ENCODE measurements around the gene GREB1L. TPM values are rescaled to one million over a fixed set of nuclear protein-coding genes. Genes with fewer than 3 reads are reported as not detected.

GREB1L gene
- total and polyA plus RNA-seq, 2 donors from 2014 or later: 0.79 TPM; not detected in 1

DNA sequence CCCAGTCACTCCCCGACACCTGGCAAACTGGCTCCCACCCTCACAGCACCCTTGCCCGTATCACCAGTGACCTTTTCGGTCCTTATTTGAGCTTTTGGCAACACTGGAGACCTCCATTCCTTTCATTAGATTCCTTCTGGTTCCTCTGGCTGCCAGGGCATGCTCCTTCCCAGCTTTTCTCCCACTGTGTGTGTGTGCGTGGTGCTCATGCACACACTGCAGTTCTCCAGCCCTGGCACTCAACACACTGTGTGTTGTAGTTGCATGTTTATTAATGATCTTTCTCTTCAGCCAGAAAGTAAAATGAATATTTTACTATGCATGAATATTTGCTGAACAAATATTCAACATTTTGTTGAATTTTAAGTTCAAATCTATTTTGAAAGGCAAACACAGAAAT is 219.4 kb downstream of the GREB1L start:
- TF ChIP-seq, protein P1, sequence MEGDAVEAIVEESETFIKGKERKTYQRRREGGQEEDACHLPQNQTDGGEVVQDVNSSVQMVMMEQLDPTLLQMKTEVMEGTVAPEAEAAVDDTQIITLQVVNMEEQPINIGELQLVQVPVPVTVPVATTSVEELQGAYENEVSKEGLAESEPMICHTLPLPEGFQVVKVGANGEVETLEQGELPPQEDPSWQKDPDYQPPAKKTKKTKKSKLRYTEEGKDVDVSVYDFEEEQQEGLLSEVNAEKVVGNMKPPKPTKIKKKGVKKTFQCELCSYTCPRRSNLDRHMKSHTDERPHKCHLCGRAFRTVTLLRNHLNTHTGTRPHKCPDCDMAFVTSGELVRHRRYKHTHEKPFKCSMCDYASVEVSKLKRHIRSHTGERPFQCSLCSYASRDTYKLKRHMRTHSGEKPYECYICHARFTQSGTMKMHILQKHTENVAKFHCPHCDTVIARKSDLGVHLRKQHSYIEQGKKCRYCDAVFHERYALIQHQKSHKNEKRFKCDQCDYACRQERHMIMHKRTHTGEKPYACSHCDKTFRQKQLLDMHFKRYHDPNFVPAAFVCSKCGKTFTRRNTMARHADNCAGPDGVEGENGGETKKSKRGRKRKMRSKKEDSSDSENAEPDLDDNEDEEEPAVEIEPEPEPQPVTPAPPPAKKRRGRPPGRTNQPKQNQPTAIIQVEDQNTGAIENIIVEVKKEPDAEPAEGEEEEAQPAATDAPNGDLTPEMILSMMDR (IDR thresholded peaks at IDR 0.05; ENCODE audit: borderline replicate concordance, extremely low read depth, insufficient read depth): no peak
- Histone ChIP-seq H3K27me3 (ENCODE audit: control insufficient read depth, insufficient read depth, low read length) (no peaks in the 10 kb centered on the region), H3K9ac (ENCODE audit: low read length in 3 of 3) (no peak overlapping the region), H3K4me1 (ENCODE audit: control insufficient read depth in 2 of 3, insufficient read depth in 2 of 3, low read depth in 1 of 3, low read length in 3 of 3) (no peaks in the 10 kb centered on the region), H3K9me3 (ENCODE audit: control insufficient read depth in 2 of 3, insufficient read depth in 1 of 3, low read length in 3 of 3) (no peaks in the 10 kb centered on the region), H3K36me3 (ENCODE audit: control insufficient read depth in 2 of 3, insufficient read depth in 3 of 3, low read length in 3 of 3) (no peaks in the 10 kb centered on the region), H3K27ac (ENCODE audit: low read depth in 2 of 2, low read length in 2 of 2) (no peak overlapping the region), H3K4me3 (ENCODE audit: low read length in 3 of 3) (no peak overlapping the region)
- no peak for FAIRE-seq
- intact Hi-C loops (cut with DNase I): no loop called here
- DNase-seq: no peak

DNA sequence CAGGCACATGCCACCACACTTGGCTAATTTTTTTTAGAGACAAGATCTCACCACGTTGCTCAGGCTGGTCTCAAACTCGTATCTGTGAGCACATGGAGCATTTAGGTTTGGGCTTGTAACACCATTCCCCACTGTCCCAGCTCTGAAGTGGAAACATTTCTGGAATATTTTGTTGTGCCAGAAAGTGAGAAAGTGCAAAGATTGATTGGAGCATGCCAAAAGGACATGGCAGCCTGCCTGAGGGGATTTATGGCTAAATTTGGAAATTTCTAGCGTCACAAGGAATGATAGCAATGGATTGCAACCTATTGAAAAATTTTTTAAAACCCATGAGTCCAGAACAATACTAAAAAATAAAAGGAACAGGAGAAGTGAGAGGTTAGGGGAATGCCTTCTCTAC is 221.7 kb downstream of the GREB1L start:
- no peak overlapping the region for H3K27ac ChIP-seq (ENCODE audit: low read depth in 2 of 2, low read length in 2 of 2)
- H3K36me3 ChIP-seq (ENCODE audit: control insufficient read depth in 2 of 3, insufficient read depth in 3 of 3, low read length in 3 of 3): no peaks in the 10 kb centered on the region
- no peaks in the 10 kb centered on the region for H3K4me1 ChIP-seq (ENCODE audit: control insufficient read depth in 2 of 3, insufficient read depth in 2 of 3, low read depth in 1 of 3, low read length in 3 of 3)
- FAIRE-seq: no peak
- no peaks in the 10 kb centered on the region for H3K27me3 ChIP-seq (ENCODE audit: control insufficient read depth, insufficient read depth, low read length)
- intact Hi-C loops (cut with DNase I): no loop called here
- DNase-seq: no peak
- TF ChIP-seq, protein P1 (IDR thresholded peaks at IDR 0.05; ENCODE audit: borderline replicate concordance, extremely low read depth, insufficient read depth): no peak
- no peak overlapping the region for H3K9ac ChIP-seq (ENCODE audit: low read length in 3 of 3)
- no peaks in the 10 kb centered on the region for H3K9me3 ChIP-seq (ENCODE audit: control insufficient read depth in 2 of 3, insufficient read depth in 1 of 3, low read length in 3 of 3)
- H3K4me3 ChIP-seq (ENCODE audit: low read length in 3 of 3): no peak overlapping the region

DNA sequence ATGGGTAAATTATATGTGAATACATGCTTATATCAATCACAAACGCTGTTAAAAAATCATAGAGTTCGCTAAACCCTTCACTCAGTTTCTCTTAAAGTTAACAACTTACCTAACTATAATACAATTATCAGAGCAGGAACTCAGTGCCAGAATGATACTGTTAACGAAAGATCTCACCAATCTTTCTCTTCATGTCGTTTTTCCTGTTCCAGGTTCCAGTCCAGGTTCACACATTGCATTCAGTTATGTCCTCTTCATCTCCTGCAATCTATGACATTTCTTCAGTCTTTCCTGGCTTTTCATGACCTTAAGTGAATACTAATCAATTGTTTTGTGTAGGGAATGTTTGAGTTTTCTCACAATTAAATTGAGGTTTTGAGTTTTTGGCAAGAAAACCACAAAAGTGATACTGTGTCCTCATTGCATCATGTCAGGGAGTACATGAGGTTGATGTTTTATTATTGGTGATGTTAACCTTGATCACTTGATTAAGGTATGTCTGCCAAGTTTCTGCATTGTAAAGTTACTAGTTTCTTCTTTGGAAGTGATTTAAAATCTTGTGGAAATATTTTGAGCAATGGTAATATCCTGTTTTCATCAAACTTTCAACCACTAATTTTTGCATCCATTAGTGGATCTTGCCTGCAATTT is 226.6 kb downstream of the GREB1L start:
- no peaks in the 10 kb centered on the region for H3K4me1 ChIP-seq (ENCODE audit: control insufficient read depth in 2 of 3, insufficient read depth in 2 of 3, low read depth in 1 of 3, low read length in 3 of 3)
- no peak overlapping the region for H3K4me3 ChIP-seq (ENCODE audit: low read length in 3 of 3)
- no peak overlapping the region for H3K9ac ChIP-seq (ENCODE audit: low read length in 3 of 3)
- H3K36me3 ChIP-seq (ENCODE audit: control insufficient read depth in 2 of 3, insufficient read depth in 3 of 3, low read length in 3 of 3): no peaks in the 10 kb centered on the region
- TF ChIP-seq, protein P1 (IDR thresholded peaks at IDR 0.05; ENCODE audit: borderline replicate concordance, extremely low read depth, insufficient read depth): no peak
- DNase-seq (no peak), FAIRE-seq (no peak)
- intact Hi-C loops (cut with DNase I): no loop called here
- no peaks in the 10 kb centered on the region for H3K27me3 ChIP-seq (ENCODE audit: control insufficient read depth, insufficient read depth, low read length)
- H3K27ac ChIP-seq (ENCODE audit: low read depth in 2 of 2, low read length in 2 of 2): no peak overlapping the region
- H3K9me3 ChIP-seq (ENCODE audit: control insufficient read depth in 2 of 3, insufficient read depth in 1 of 3, low read length in 3 of 3): no peaks in the 10 kb centered on the region

DNA sequence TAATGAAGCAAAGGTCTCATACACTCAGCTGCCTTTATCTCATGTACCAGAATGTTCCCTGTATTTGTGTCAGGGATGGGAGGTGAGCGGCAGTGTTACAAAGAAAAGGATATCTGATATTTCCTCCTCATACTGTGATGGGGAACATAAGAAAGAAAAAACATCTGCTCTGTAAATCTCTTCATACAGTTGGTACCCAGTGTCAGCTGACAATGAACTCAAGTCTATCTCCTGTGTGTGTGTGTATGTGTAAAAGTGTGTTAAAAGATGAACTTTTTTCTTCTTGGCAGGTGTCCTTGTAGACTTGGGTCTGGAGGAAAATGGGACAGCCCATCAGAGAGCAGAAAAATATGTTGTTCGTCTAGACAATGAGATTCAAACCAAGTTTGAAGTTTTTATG is 230.7 kb downstream of the GREB1L start:
- Histone ChIP-seq H3K9ac (ENCODE audit: low read length in 3 of 3) (no peak overlapping the region), H3K4me1 (ENCODE audit: control insufficient read depth in 2 of 3, insufficient read depth in 2 of 3, low read depth in 1 of 3, low read length in 3 of 3) (no peaks in the 10 kb centered on the region), H3K27me3 (ENCODE audit: control insufficient read depth, insufficient read depth, low read length) (no peaks in the 10 kb centered on the region), H3K27ac (ENCODE audit: low read depth in 2 of 2, low read length in 2 of 2) (no peak overlapping the region), H3K9me3 (ENCODE audit: control insufficient read depth in 2 of 3, insufficient read depth in 1 of 3, low read length in 3 of 3) (no peaks in the 10 kb centered on the region), H3K36me3 (ENCODE audit: control insufficient read depth in 2 of 3, insufficient read depth in 3 of 3, low read length in 3 of 3) (no peaks in the 10 kb centered on the region), H3K4me3 (ENCODE audit: low read length in 3 of 3) (no peak overlapping the region)
- DNase-seq: peak in 2 of 5 donors; percentile 61 to 69
- intact Hi-C loops (cut with DNase I): no loop called here
- no peak for FAIRE-seq
- TF ChIP-seq, protein P1 (IDR thresholded peaks at IDR 0.05; ENCODE audit: borderline replicate concordance, extremely low read depth, insufficient read depth): no peak
